NCI-H774 (cell line): Measurements from ENCODE around the gene TRAPPC6A.
A peak's percentile ranks its signal among the peaks of the same experiment; 100 is the strongest.
"Not testable (repeated sequence)": the region's sequence is repeated elsewhere in the genome, so short reads cannot be mapped to it uniquely, and the experiment has no call there.

ENCODE experiments used
- DNase-seq: peaks from one replicate; lab custom pipeline; 2025; lab: John Stamatoyannopoulos, UW

Gene TRAPPC6A

GRCh38 chr19:45128806-45129205, 49.2 kb downstream of the TRAPPC6A start:
- DNase-seq = no peak

- DNase-seq = peak; percentile 19
Observed at GRCh38 chr19:45128146-45128545, 49.9 kb downstream of the TRAPPC6A start.

- DNase-seq = no peak
Observed at GRCh38 chr19:45126654-45127053, 51.4 kb downstream of the TRAPPC6A start.

- DNase-seq = peak; percentile 40
Observed at GRCh38 chr19:45125975-45126493, 52.0 kb downstream of the TRAPPC6A start.

- no peak for DNase-seq
Observed at GRCh38 chr19:45125360-45125759, 52.7 kb downstream of the TRAPPC6A start.

GRCh38 chr19:45124021-45124420, 54.0 kb downstream of the TRAPPC6A start:
- DNase-seq = no peak

- no peak for DNase-seq
Observed at GRCh38 chr19:45123440-45123850, 54.6 kb downstream of the TRAPPC6A start.

GRCh38 chr19:45122832-45123231, 55.2 kb downstream of the TRAPPC6A start:
- no peak for DNase-seq

GRCh38 chr19:45121827-45122345, 56.2 kb downstream of the TRAPPC6A start:
- DNase-seq = no peak

GRCh38 chr19:45119582-45119981, 58.5 kb downstream of the TRAPPC6A start:
- no peak for DNase-seq

GRCh38 chr19:45118591-45119355, 59.3 kb downstream of the TRAPPC6A start:
- not testable (repeated sequence) for DNase-seq

GRCh38 chr19:45118106-45118505, 59.9 kb downstream of the TRAPPC6A start:
- DNase-seq = no peak

GRCh38 chr19:45117671-45118070, 60.4 kb downstream of the TRAPPC6A start:
- DNase-seq = no peak

GRCh38 chr19:45117167-45117594, 60.9 kb downstream of the TRAPPC6A start:
- DNase-seq = no peak

- no peak for DNase-seq
Observed at GRCh38 chr19:45115809-45116615, 62.0 kb downstream of the TRAPPC6A start.

GRCh38 chr19:45114116-45114515, 63.9 kb downstream of the TRAPPC6A start:
- DNase-seq = no peak

GRCh38 chr19:45113628-45114027, 64.4 kb downstream of the TRAPPC6A start:
- DNase-seq = peak; percentile 91
